Right atrium auricular region (tissue), 2 donors: Measurements from ENCODE around the gene TM2D1. TPM values are rescaled to one million over a fixed set of nuclear protein-coding genes. Genes with fewer than 3 reads are reported as not detected.

Experiments used
- DNase-seq: peaks from one replicate; pipeline ENCODE4 v3.0.0-alpha.2; 2019; ENCODE audit warnings: low spot score
- H3K27ac ChIP-seq, 2 donors: fragments of 200-600 bp; sonication (generic); 1 replicate in 1 of 2; 2 replicates in 1 of 2; pipeline ENCODE4 v1.5.1; 2016 to 2019
- H3K27me3 ChIP-seq, 2 donors: fragments of 200-600 bp; sonication (generic); one replicate each; pipeline versions ENCODE4 v1.5.1 to v1.6.0; 2017 to 2019
- H3K36me3 ChIP-seq: fragments of 200-600 bp; sonication (generic); one replicate; pipeline ENCODE4 v1.5.1; 2016
- H3K4me1 ChIP-seq, 2 donors: fragments of 200-600 bp; sonication (generic); one replicate each; pipeline versions ENCODE4 v1.5.1 to v1.6.0; 2017 to 2019
- H3K4me3 ChIP-seq, 2 donors: fragments of 200-600 bp; sonication (generic); 1 replicate in 1 of 2; 2 replicates in 1 of 2; pipeline ENCODE4 v1.5.1; 2017 to 2019; ENCODE audit warnings: mild to moderate bottlenecking in 1 of 2, moderate library complexity in 1 of 2
- H3K9me3 ChIP-seq, 2 donors: fragments of 200-600 bp; sonication (generic); one replicate each; pipeline ENCODE4 v1.5.1; 2019
- total RNA-seq, 2 donors: library from RNA; depleted of rRNA; stranded (reverse); fragments of >200 nt; gene quantifications; one replicate each; pipeline ENCODE4 v1.1.0, GENCODE V29; 2016
- TF ChIP-seq, protein P1 (sequence below), 2 donors: fragments of 200-600 bp; sonication (generic); IDR thresholded peaks; one replicate each; pipeline ENCODE4 v1.5.1; 2019; ENCODE audit warnings: antibody characterized with exemption in 2 of 2

Gene TM2D1
- total RNA-seq, 2 donors from 2014 or later = 46.0 to 79.0 TPM

GRCh38 chr1:61743716-61744580, 19.0 kb upstream of the TM2D1 start:
- Histone ChIP-seq H3K27me3 (no peaks in the 10 kb centered on the region), H3K9me3 (no peaks in the 10 kb centered on the region), H3K4me3 (peak overlapping the region; percentile 86 to 91), H3K4me1 (peaks cover 0 to 25% of the 10 kb centered on the region in 2 donors), H3K36me3 (no peaks in the 10 kb centered on the region), H3K27ac (peak overlapping the region; percentile 95 to 99)
- TF ChIP-seq, protein P1, sequence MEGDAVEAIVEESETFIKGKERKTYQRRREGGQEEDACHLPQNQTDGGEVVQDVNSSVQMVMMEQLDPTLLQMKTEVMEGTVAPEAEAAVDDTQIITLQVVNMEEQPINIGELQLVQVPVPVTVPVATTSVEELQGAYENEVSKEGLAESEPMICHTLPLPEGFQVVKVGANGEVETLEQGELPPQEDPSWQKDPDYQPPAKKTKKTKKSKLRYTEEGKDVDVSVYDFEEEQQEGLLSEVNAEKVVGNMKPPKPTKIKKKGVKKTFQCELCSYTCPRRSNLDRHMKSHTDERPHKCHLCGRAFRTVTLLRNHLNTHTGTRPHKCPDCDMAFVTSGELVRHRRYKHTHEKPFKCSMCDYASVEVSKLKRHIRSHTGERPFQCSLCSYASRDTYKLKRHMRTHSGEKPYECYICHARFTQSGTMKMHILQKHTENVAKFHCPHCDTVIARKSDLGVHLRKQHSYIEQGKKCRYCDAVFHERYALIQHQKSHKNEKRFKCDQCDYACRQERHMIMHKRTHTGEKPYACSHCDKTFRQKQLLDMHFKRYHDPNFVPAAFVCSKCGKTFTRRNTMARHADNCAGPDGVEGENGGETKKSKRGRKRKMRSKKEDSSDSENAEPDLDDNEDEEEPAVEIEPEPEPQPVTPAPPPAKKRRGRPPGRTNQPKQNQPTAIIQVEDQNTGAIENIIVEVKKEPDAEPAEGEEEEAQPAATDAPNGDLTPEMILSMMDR (IDR thresholded peaks at IDR 0.05) = no peak
- no peak for DNase-seq

GRCh38 chr1:61743431-61743705, 18.4 kb upstream of the TM2D1 start:
- no peaks in the 10 kb centered on the region for H3K9me3 ChIP-seq
- H3K36me3 ChIP-seq = no peaks in the 10 kb centered on the region
- peak overlapping the region; percentile 95 to 99 for H3K27ac ChIP-seq
- no peak for DNase-seq
- H3K27me3 ChIP-seq = no peaks in the 10 kb centered on the region
- H3K4me1 ChIP-seq = peaks cover 0 to 25% of the 10 kb centered on the region in 2 donors
- TF ChIP-seq, protein P1 (IDR thresholded peaks at IDR 0.05) = no peak
- peak overlapping the region; percentile 86 to 91 for H3K4me3 ChIP-seq

GRCh38 chr1:61742620-61743430, 17.9 kb upstream of the TM2D1 start:
- H3K4me3 ChIP-seq = peak overlapping the region; percentile 86 to 91
- no peaks in the 10 kb centered on the region for H3K9me3 ChIP-seq
- H3K36me3 ChIP-seq = no peaks in the 10 kb centered on the region
- H3K27me3 ChIP-seq = no peaks in the 10 kb centered on the region
- TF ChIP-seq, protein P1 (IDR thresholded peaks at IDR 0.05) = no peak
- DNase-seq = no peak
- peak overlapping the region; percentile 95 to 99 for H3K27ac ChIP-seq
- peaks cover 0 to 25% of the 10 kb centered on the region in 2 donors for H3K4me1 ChIP-seq

- H3K9me3 ChIP-seq = no peaks in the 10 kb centered on the region
- TF ChIP-seq, protein P1 (IDR thresholded peaks at IDR 0.05) = no peak
- no peak for DNase-seq
- peak within 1 kb of the TSS; percentile 86 to 91 for H3K4me3 ChIP-seq
- H3K27me3 ChIP-seq = no peaks in the 10 kb centered on the region
- H3K36me3 ChIP-seq = no peaks in the 10 kb centered on the region
- H3K4me1 ChIP-seq = peaks cover 0 to 19% of the 10 kb centered on the region in 2 donors
- peak within 1 kb of the TSS; percentile 95 to 99 for H3K27ac ChIP-seq
Observed at GRCh38 chr1:61741711-61742619, 17.0 kb upstream of the TM2D1 start, which contains the start of gene PATJ. PATJ (plus strand) TSS chr1:61742480; CDS start chr1:61762893, 20,413 bp downstream.
